SK-N-SH treated with all-trans-retinoic acid at 6 μM for 48 hours (cell line): ENCODE data around the gene TNS3.

Source experiments
- ATAC-seq: fragments of 200-7000 bp; cut with Tn5 transposase; 3 replicates; pipeline ENCODE4 v1.9.1; 2020; ENCODE audit warnings: mild to moderate bottlenecking, moderate library complexity
- CREB5 ChIP-seq: fragments of 250-450 bp; sonication (Bioruptor Pico); IDR thresholded peaks from 2 replicates; pipeline ENCODE4 v1.5.1; 2020; ENCODE audit warnings: low read depth, mild to moderate bottlenecking, moderate library complexity
- CSDC2 ChIP-seq: fragments of 250-450 bp; sonication (Bioruptor Pico); IDR thresholded peaks from 2 replicates; pipeline ENCODE4 v1.5.0; 2020; ENCODE audit warnings: mild to moderate bottlenecking, moderate library complexity
- CSRNP3 ChIP-seq: fragments of 250-450 bp; sonication (Bioruptor Pico); IDR thresholded peaks from 2 replicates; pipeline ENCODE4 v1.5.1; 2021; ENCODE audit warnings: mild to moderate bottlenecking, moderate library complexity
- ISL1 ChIP-seq: fragments of 250-450 bp; sonication (Bioruptor Pico); IDR thresholded peaks from 2 replicates; pipeline ENCODE4 v2.1.2; 2022; ENCODE audit warnings: mild to moderate bottlenecking, moderate library complexity
- PATZ1 ChIP-seq: fragments of 250-450 bp; sonication (Bioruptor Pico); IDR thresholded peaks from 2 replicates; pipeline ENCODE4 v1.8.0; 2020; ENCODE audit warnings: mild to moderate bottlenecking, moderate library complexity, borderline replicate concordance
- POU6F1 ChIP-seq: fragments of 250-450 bp; sonication (Bioruptor Pico); IDR thresholded peaks from 2 replicates; pipeline ENCODE4 v1.8.0; 2021; ENCODE audit warnings: low read depth, mild to moderate bottlenecking, moderate library complexity, borderline replicate concordance
- PPARA ChIP-seq: fragments of 250-450 bp; sonication (Bioruptor Pico); IDR thresholded peaks from 2 replicates; pipeline ENCODE4 v1.5.0; 2020; ENCODE audit warnings: mild to moderate bottlenecking, borderline replicate concordance
- RARB ChIP-seq: fragments of 250-450 bp; sonication (Bioruptor Pico); IDR thresholded peaks from 2 replicates; pipeline ENCODE4 v1.8.0; 2021; ENCODE audit warnings: mild to moderate bottlenecking, moderate library complexity
- ZC3H10 ChIP-seq: fragments of 250-450 bp; sonication (Bioruptor Pico); IDR thresholded peaks from 2 replicates; pipeline ENCODE4 v1.5.1; 2021; ENCODE audit warnings: mild to moderate bottlenecking, moderate library complexity
- ZFP30 ChIP-seq: fragments of 450-650 bp; formaldehyde crosslinking; IDR thresholded peaks from 2 replicates; pipeline ENCODE4 v1.5.0; 2022; ENCODE audit warnings: mild to moderate bottlenecking, moderate library complexity
- ZNF70 ChIP-seq: fragments of 450-650 bp; formaldehyde crosslinking; IDR thresholded peaks from 2 replicates; pipeline ENCODE4 v1.5.0; 2020; ENCODE audit warnings: mild to moderate bottlenecking, moderate library complexity
- ZNF8 ChIP-seq: fragments of 450-650 bp; formaldehyde crosslinking; IDR thresholded peaks from 2 replicates; pipeline ENCODE4 v1.5.0; 2020; ENCODE audit warnings: mild to moderate bottlenecking, moderate library complexity

TNS3 gene

GRCh38 chr7:47456210-47456955 lies 125.5 kb downstream of the TNS3 start:
- ATAC-seq, result no peak
- TF ChIP-seq CSRNP3 (CRISPR knock-in tag) (no peak), ISL1 (CRISPR knock-in tag) (no peak), POU6F1 (no peak), CSDC2 (CRISPR knock-in tag) (no peak), ZNF70 (CRISPR knock-in tag) (no peak)

GRCh38 chr7:47455872-47456185 lies 126.1 kb downstream of the TNS3 start:
- ATAC-seq, result no peak
- TF ChIP-seq POU6F1 (no peak), ZNF70 (CRISPR knock-in tag) (no peak), ZFP30 (CRISPR knock-in tag) (no peak)

- no peak for ATAC-seq
- TF ChIP-seq ZNF8 (CRISPR knock-in tag) (no peak), PATZ1 (CRISPR knock-in tag) (no peak), PPARA (CRISPR knock-in tag) (no peak), CSDC2 (CRISPR knock-in tag) (no peak), RARB (CRISPR knock-in tag) (no peak), ZC3H10 (CRISPR knock-in tag) (no peak), CREB5 (CRISPR knock-in tag) (no peak)
Observed at GRCh38 chr7:47454974-47455871, 126.7 kb downstream of the TNS3 start.

GRCh38 chr7:47454069-47454973 lies 127.6 kb downstream of the TNS3 start:
- peak; percentile 9 for ATAC-seq
- TF ChIP-seq PATZ1 (CRISPR knock-in tag) (peak; percentile 14; the same call in 1 of the 2 replicates), CREB5 (CRISPR knock-in tag) (no peak)
- TF ChIP-seq, all 23 proteins: peak for 1
